NOMO-1 treated with dmso at 0.1 percent for 144 hours (cell line): Measurements from ENCODE around the gene PLPPR1.

Experiments used
- DNase-seq: peaks from one replicate; lab custom pipeline; 2025; ENCODE audit not compliant: unreplicated experiment; lab: John Stamatoyannopoulos, UW

The PLPPR1 gene

GRCh38 chr9:101333926-101334702, 305.6 kb downstream of the PLPPR1 start:
- no peak for DNase-seq

- DNase-seq: no peak
Measured at GRCh38 chr9:101336091-101336490, 307.6 kb downstream of the PLPPR1 start.

- no peak for DNase-seq
Measured at GRCh38 chr9:101337237-101337636, 308.7 kb downstream of the PLPPR1 start.

GRCh38 chr9:101341958-101342357, 313.4 kb downstream of the PLPPR1 start:
- no peak for DNase-seq

- no peak for DNase-seq
Measured at GRCh38 chr9:101342595-101342994, 314.1 kb downstream of the PLPPR1 start.

GRCh38 chr9:101350285-101350684, 321.8 kb downstream of the PLPPR1 start:
- no peak for DNase-seq

- DNase-seq: no peak
Measured at GRCh38 chr9:101352892-101353463, 324.5 kb downstream of the PLPPR1 start.

GRCh38 chr9:101353683-101354082, 325.2 kb downstream of the PLPPR1 start:
- DNase-seq: no peak

GRCh38 chr9:101354143-101354764, 325.7 kb downstream of the PLPPR1 start:
- no peak for DNase-seq

GRCh38 chr9:101354765-101355708, 326.5 kb downstream of the PLPPR1 start:
- DNase-seq: no peak

GRCh38 chr9:101356619-101357018, 328.1 kb downstream of the PLPPR1 start:
- no peak for DNase-seq

- DNase-seq: no peak
Measured at GRCh38 chr9:101359679-101360078, 331.2 kb downstream of the PLPPR1 start.

- DNase-seq: no peak
Measured at GRCh38 chr9:101360647-101361046, 332.1 kb downstream of the PLPPR1 start.

- DNase-seq: no peak
Measured at GRCh38 chr9:101362450-101362849, 333.9 kb downstream of the PLPPR1 start.

- no peak for DNase-seq
Measured at GRCh38 chr9:101365181-101365580, 336.7 kb downstream of the PLPPR1 start.

- no peak for DNase-seq
Measured at GRCh38 chr9:101366038-101366756, 337.7 kb downstream of the PLPPR1 start.

GRCh38 chr9:101367323-101367722, 338.8 kb downstream of the PLPPR1 start:
- DNase-seq: no peak

GRCh38 chr9:101369286-101369685, 340.8 kb downstream of the PLPPR1 start:
- no peak for DNase-seq

GRCh38 chr9:101369884-101370531, 341.5 kb downstream of the PLPPR1 start:
- no peak for DNase-seq

- DNase-seq: no peak
Measured at GRCh38 chr9:101371813-101372212, 343.3 kb downstream of the PLPPR1 start.
